Colonic mucosa (tissue), 4 donors: ENCODE data around the gene SLAMF6. TPM values are rescaled to one million over a fixed set of nuclear protein-coding genes. Genes with fewer than 3 reads are reported as not detected.

Source experiments
- DNase-seq: peaks from one replicate; pipeline ENCODE4 v3.0.0-alpha.2; 2020
- H3K27ac ChIP-seq: fragments of 200-600 bp; one replicate; pipeline ENCODE4 v1.8.0; 2021
- H3K27me3 ChIP-seq: fragments of 200-600 bp; one replicate; pipeline ENCODE4 v1.8.0; 2021
- H3K36me3 ChIP-seq: fragments of 200-600 bp; one replicate; pipeline ENCODE4 v1.8.0; 2021
- H3K4me1 ChIP-seq: fragments of 200-600 bp; one replicate; pipeline ENCODE4 v1.8.0; 2021; ENCODE audit warnings: mild to moderate bottlenecking
- H3K4me3 ChIP-seq: fragments of 200-600 bp; one replicate; pipeline ENCODE4 v1.8.0; 2021
- H3K9ac ChIP-seq, 2 donors: one replicate each; pipeline ENCODE4 v1.7.0; 2013; ENCODE audit warnings: control low read depth in 2 of 2, low read depth in 2 of 2, low read length in 2 of 2
- H3K9me3 ChIP-seq: fragments of 200-600 bp; one replicate; pipeline ENCODE4 v1.8.0; 2021
- CTCF ChIP-seq: fragments of 200-600 bp; IDR thresholded peaks from one replicate; pipeline ENCODE4 v1.8.0; 2022; ENCODE audit warnings: antibody characterized with exemption, mild to moderate bottlenecking
- intact Hi-C: fragments of 100-400 bp; cut with DNase I; formaldehyde crosslinking; loops from one replicate; pipeline ENCODE4 v1.14.1; 2022
- total RNA-seq, 2 donors: library from RNA; stranded (reverse); fragmentation: NEBNext Ultra II Directional in 1 of 2; extraction: Animal tissue kit (Norgen Biotek cat#: 25700) in 1 of 2; gene quantifications; one replicate each; pipeline ENCODE4 v1.2.1, GENCODE V29; 2021
- donor health status: healthy.
- donor health status: DM: no; HTN: no; CAD: no.
- donor health status: DM: no; HTN: no; CAD: no.

Gene SLAMF6
- total RNA-seq, 2 donors from 2014 or later, result 1.1 to 1.4 TPM

- Histone ChIP-seq H3K36me3 (no peaks in the 10 kb centered on the region), H3K9me3 (no peaks in the 10 kb centered on the region), H3K4me1 (no peaks in the 10 kb centered on the region), H3K4me3 (no peak overlapping the region), H3K27ac (no peak overlapping the region), H3K27me3 (no peaks in the 10 kb centered on the region), H3K9ac (no peak overlapping the region)
- TF ChIP-seq CTCF, result no peak
- DNase-seq, result no peak
- intact Hi-C loops, result no loop called here
Measured at GRCh38 chr1:160553778-160554177, 30.7 kb upstream of the SLAMF6 start.

- H3K9me3 ChIP-seq, result no peaks in the 10 kb centered on the region
- intact Hi-C loops, result no loop called here
- no peak overlapping the region for H3K27ac ChIP-seq
- no peaks in the 10 kb centered on the region for H3K27me3 ChIP-seq
- no peaks in the 10 kb centered on the region for H3K4me1 ChIP-seq
- no peak for TF ChIP-seq CTCF
- no peaks in the 10 kb centered on the region for H3K36me3 ChIP-seq
- no peak for DNase-seq
- H3K9ac ChIP-seq, result no peak overlapping the region
- no peak overlapping the region for H3K4me3 ChIP-seq
Measured at GRCh38 chr1:160552425-160552824, 29.4 kb upstream of the SLAMF6 start.

- DNase-seq, result no peak
- intact Hi-C loops, result no loop called here
- Histone ChIP-seq H3K9ac (no peak overlapping the region), H3K4me1 (no peaks in the 10 kb centered on the region), H3K9me3 (no peaks in the 10 kb centered on the region), H3K27me3 (no peaks in the 10 kb centered on the region), H3K36me3 (no peaks in the 10 kb centered on the region), H3K4me3 (no peak overlapping the region), H3K27ac (no peak overlapping the region)
- TF ChIP-seq CTCF, result no peak
Measured at GRCh38 chr1:160550572-160551034, 27.5 kb upstream of the SLAMF6 start.

- no peak overlapping the region for H3K4me3 ChIP-seq
- no peaks in the 10 kb centered on the region for H3K36me3 ChIP-seq
- no peaks in the 10 kb centered on the region for H3K9me3 ChIP-seq
- intact Hi-C loops, result loop anchor here (10.0 kb wide), 1 partner anchor 55 kb away; no protein-coding TSS in a partner anchor
- H3K27ac ChIP-seq, result no peak overlapping the region
- DNase-seq, result no peak
- no peaks in the 10 kb centered on the region for H3K27me3 ChIP-seq
- H3K4me1 ChIP-seq, result no peaks in the 10 kb centered on the region
- no peak overlapping the region for H3K9ac ChIP-seq
- TF ChIP-seq CTCF, result no peak
Measured at GRCh38 chr1:160549665-160550006, 26.6 kb upstream of the SLAMF6 start.

GRCh38 chr1:160548960-160549664 lies 26.1 kb upstream of the SLAMF6 start:
- Histone ChIP-seq H3K36me3 (no peaks in the 10 kb centered on the region), H3K27me3 (no peaks in the 10 kb centered on the region), H3K4me3 (no peak overlapping the region), H3K9ac (no peak overlapping the region), H3K9me3 (no peaks in the 10 kb centered on the region), H3K27ac (no peak overlapping the region), H3K4me1 (no peaks in the 10 kb centered on the region)
- no peak for DNase-seq
- TF ChIP-seq CTCF, result no peak
- intact Hi-C loops, result loop anchor here (10.0 kb wide), 1 partner anchor 56 kb away; no protein-coding TSS in a partner anchor
